GM06990 (cell line): Measurements from ENCODE around the gene CDRT4.

Experiments used
- DNase-seq: peaks from one replicate; pipeline ENCODE4 v3.0.0-alpha.2; 2011; ENCODE audit not compliant: insufficient read length; ENCODE audit errors: extremely low read depth
- H3K27me3 ChIP-seq: replicated peaks from 2 replicates; pipeline ENCODE4 v1.6.0; 2011; ENCODE audit warnings: low read length; ENCODE audit not compliant: control insufficient read depth, insufficient read depth
- H3K36me3 ChIP-seq: 2 replicates; pipeline ENCODE4 v1.5.1; 2011; ENCODE audit warnings: low read length; ENCODE audit not compliant: control insufficient read depth, insufficient read depth
- H3K4me3 ChIP-seq: replicated peaks from 2 replicates; pipeline ENCODE4 v1.5.1; 2011; ENCODE audit warnings: low read depth, mild to moderate bottlenecking, control low read depth, low read length
- TF ChIP-seq, protein P1 (sequence below): IDR thresholded peaks from 2 replicates; pipeline ENCODE4 v1.5.1; 2011; ENCODE audit warnings: low read length, control low read depth, mild to moderate bottlenecking, inconsistent platforms; ENCODE audit not compliant: insufficient read depth, poor library complexity, severe bottlenecking

The CDRT4 gene

DNA sequence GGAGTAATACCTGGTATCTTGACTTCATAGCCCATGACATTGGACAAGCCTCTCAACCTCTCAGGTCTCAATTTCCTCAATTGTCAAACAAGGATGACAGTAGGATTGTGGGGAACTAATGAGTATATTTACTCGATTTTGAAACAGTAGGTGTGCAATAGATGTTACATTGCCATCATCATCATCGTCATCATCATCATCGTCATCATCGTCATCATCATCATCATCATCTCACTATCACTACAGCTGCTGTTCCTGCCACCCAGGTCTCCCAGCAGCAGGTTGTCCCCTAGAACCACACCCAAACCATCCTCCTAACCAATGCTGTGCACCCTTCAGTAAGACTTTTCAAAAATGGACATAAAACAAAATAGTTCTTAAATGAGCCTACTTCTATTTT is 24.8 kb upstream of the CDRT4 start:
- TF ChIP-seq, protein P1, sequence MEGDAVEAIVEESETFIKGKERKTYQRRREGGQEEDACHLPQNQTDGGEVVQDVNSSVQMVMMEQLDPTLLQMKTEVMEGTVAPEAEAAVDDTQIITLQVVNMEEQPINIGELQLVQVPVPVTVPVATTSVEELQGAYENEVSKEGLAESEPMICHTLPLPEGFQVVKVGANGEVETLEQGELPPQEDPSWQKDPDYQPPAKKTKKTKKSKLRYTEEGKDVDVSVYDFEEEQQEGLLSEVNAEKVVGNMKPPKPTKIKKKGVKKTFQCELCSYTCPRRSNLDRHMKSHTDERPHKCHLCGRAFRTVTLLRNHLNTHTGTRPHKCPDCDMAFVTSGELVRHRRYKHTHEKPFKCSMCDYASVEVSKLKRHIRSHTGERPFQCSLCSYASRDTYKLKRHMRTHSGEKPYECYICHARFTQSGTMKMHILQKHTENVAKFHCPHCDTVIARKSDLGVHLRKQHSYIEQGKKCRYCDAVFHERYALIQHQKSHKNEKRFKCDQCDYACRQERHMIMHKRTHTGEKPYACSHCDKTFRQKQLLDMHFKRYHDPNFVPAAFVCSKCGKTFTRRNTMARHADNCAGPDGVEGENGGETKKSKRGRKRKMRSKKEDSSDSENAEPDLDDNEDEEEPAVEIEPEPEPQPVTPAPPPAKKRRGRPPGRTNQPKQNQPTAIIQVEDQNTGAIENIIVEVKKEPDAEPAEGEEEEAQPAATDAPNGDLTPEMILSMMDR: no peak
- Histone ChIP-seq H3K4me3 (no peak overlapping the region), H3K36me3 (no peaks in the 10 kb centered on the region), H3K27me3 (no peaks in the 10 kb centered on the region)
- DNase-seq: no peak

DNA sequence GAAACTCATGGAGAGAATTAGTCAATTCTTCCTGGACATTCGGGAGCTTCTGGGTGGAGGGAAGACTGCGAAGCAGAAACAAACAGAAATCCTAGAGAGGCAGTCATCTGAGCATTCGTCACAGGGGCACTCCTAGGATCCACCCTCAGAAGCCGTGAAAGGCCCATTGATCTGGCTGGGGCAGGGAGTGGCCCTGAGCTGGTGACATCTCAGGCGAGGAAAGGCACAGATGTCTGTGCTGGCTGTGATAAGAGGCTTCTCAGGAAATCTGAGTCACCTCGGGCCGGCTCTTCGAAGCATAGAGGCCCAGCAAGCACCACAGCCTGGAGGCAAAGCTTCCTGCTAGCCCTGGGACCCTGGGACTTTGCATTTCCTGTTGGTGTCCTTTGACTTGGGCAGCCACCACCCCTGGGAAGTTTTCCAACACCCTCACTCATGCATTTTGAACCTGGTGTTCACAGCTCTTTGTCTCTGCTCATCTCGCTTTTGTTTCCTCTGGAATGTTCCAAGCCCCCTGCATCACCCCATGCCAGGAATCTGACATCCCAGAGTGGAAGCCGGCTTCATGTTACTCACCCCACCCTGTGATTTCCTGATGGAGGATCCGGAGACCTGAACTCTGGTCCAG is 23.3 kb upstream of the CDRT4 start:
- Histone ChIP-seq H3K36me3 (no peaks in the 10 kb centered on the region), H3K27me3 (no peaks in the 10 kb centered on the region), H3K4me3 (no peak overlapping the region)
- no peak for DNase-seq
- TF ChIP-seq, protein P1: no peak

DNA sequence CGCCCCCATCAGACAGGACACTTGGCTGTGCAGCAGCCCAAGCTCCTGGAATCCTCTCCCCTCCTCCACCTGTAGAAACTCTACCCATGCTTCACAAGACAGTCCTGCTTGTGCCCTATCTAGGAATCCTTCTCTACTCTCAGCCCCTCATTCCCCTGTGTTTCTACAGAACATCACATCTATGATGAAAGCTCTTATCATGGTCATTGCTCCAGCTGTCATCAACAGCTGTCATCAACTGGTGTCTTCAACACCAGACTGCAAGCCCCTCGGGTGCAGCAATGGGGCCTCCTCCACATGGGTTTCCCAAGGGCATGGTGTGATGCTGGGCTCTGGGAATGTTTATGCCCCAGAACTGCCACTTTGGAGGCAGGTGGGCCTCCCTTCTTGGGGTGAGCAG is 21.1 kb upstream of the CDRT4 start:
- H3K4me3 ChIP-seq: no peak overlapping the region
- no peaks in the 10 kb centered on the region for H3K36me3 ChIP-seq
- TF ChIP-seq, protein P1: no peak
- no peaks in the 10 kb centered on the region for H3K27me3 ChIP-seq
- DNase-seq: no peak

DNA sequence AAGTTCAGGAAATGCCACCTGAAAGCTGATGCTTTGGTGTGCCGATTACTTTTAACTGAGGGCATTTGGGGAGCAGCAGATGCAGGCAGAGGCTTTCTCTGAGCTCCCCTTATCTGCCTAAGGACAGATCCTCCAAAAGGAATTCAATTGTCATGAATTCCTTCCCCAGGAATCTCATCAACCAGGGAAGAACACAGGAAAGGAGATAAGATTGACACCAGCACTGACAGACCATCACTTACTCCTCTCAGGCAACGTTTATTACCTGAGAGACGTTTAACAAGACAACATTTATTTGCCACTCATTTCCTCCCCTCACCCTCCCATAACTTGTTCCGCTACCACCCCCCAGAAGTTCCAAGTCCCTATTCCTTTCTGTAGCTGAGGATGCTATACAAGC is 17.6 kb upstream of the CDRT4 start:
- Histone ChIP-seq H3K27me3 (no peaks in the 10 kb centered on the region), H3K4me3 (no peak overlapping the region), H3K36me3 (no peaks in the 10 kb centered on the region)
- no peak for DNase-seq
- TF ChIP-seq, protein P1: no peak

DNA sequence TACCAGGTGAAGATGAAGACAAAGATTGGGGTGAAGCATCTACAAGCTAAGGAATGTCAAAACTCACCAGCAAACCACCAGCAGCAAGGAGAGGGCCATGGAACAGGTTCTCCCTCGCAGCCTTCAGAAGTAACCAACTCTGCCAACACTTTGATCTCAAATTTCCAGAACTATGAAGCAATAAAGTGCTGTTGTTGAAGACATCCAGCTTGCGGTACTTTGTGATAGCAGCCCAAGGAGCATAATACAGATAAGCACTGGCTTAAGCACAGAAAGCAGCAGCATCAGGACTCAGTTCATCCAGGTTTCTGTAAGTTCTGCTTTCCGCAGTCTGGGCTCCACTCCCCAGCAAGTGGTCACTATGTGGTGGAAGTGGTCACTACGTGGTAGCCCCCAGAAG is 16.0 kb upstream of the CDRT4 start:
- Histone ChIP-seq H3K27me3 (no peaks in the 10 kb centered on the region), H3K36me3 (no peaks in the 10 kb centered on the region), H3K4me3 (no peak overlapping the region)
- DNase-seq: no peak
- TF ChIP-seq, protein P1: no peak

DNA sequence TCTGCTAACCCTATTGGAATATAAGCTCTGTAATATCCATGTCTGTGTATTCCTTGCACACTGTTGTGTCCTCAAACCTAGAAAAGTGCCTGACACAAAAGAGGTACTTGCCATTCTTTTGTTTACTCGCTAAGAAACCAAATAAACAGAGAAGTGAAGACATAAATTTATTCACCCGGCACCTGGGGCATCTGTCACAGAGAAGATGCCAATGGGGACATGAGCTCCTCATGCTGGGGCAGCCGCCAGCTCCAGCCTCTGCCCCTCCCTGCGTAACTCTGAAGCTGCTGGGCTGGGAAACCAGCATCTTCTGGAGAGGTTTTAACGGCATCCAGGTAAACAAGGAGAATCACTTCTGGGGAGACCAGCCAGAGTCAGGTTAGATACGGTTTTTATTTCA is 15.1 kb upstream of the CDRT4 start:
- H3K4me3 ChIP-seq: no peak overlapping the region
- H3K27me3 ChIP-seq: no peaks in the 10 kb centered on the region
- no peaks in the 10 kb centered on the region for H3K36me3 ChIP-seq
- TF ChIP-seq, protein P1: no peak
- no peak for DNase-seq
